Measurements from ENCODE around the gene ADORA3. TPM values are rescaled to one million over a fixed set of nuclear protein-coding genes. Genes with fewer than 3 reads are reported as not detected.

ADORA3 gene
- not detected in 2 replicates for total RNA-seq

GRCh38 chr1:111503585-111504060, at the start of gene ADORA3, which contains the start of gene TMIGD3:
TSS of gene ADORA3 (minus strand) at chr1:111503633. CDS start at chr1:111503354, 279 bp downstream.
TSS of gene TMIGD3 (minus strand) at chr1:111503633. CDS start at chr1:111503354, 279 bp downstream.

Other genes starting within 250 kb of the ADORA3 start
- gene CHIA, start 212.8 kb downstream of the ADORA3 start, total RNA-seq, result not detected in 2 replicates
- 0.37 and 0.44 TPM in 2 replicates for gene OVGP1, start 75.9 kb downstream of the ADORA3 start, total RNA-seq
- gene WDR77, start 54.4 kb downstream of the ADORA3 start, total RNA-seq, result 35.7 and 65.0 TPM in 2 replicates
- gene ATP5PB, start 54.2 kb downstream of the ADORA3 start, total RNA-seq, result 269 and 361 TPM in 2 replicates
- 0.11 and 0.12 TPM in 2 replicates for gene C1orf162, start 29.6 kb downstream of the ADORA3 start, total RNA-seq
- gene TMIGD3, start within 50 bp of the ADORA3 start, total RNA-seq, result not detected in 2 replicates
- gene RAP1A, start 116.2 kb upstream of the ADORA3 start, total RNA-seq, result 36.0 and 39.3 TPM in 2 replicates
- gene INKA2, start 235.8 kb upstream of the ADORA3 start, total RNA-seq, result 0.87 and 0.89 TPM in 2 replicates